ENCODE measurements around the gene FBXO17. TPM values are rescaled to one million over a fixed set of nuclear protein-coding genes. Genes with fewer than 3 reads are reported as not detected.

The FBXO17 gene
- total and polyA plus RNA-seq, 2 of the 13 experiments (the other 11 are each of a cell fraction or from before 2014, with no cell fraction given): 22.1 to 58.7 TPM

- TF ChIP-seq RFX1 (IDR thresholded peaks at IDR 0.05) (no peak), ZBTB37 (CRISPR knock-in tag; IDR thresholded peaks at IDR 0.05) (no peak), ZNF430 (CRISPR knock-in tag; IDR thresholded peaks at IDR 0.05) (peak; percentile 91; the same call in 1 of the 2 replicates), ZNF224 (CRISPR knock-in tag; IDR thresholded peaks at IDR 0.05) (peak; percentile 90; the same call in 1 of the 2 replicates), GPN1 (CRISPR knock-in tag; IDR thresholded peaks at IDR 0.05; ENCODE audit: borderline replicate concordance) (no peak), ATF1 (CRISPR knock-in tag; IDR thresholded peaks at IDR 0.05) (peak; percentile 97), TP53 (CRISPR knock-in tag; conservative IDR thresholded peaks at IDR 0.05) (0 out of 2 replicates have a peak, but pooled peaks have one; percentile 50), ZNF562 (CRISPR knock-in tag; IDR thresholded peaks at IDR 0.05; ENCODE audit: borderline replicate concordance) (no peak), KDM6A (CRISPR knock-in tag; IDR thresholded peaks at IDR 0.05; ENCODE audit: low read depth) (no peak), ZNF672 (CRISPR knock-in tag; IDR thresholded peaks at IDR 0.05) (no peak), ZNF207 (IDR thresholded peaks at IDR 0.05; ENCODE audit: borderline replicate concordance) (no peak), SCMH1 (CRISPR knock-in tag; IDR thresholded peaks at IDR 0.05; ENCODE audit: borderline replicate concordance) (no peak), PRDM15 (CRISPR knock-in tag; IDR thresholded peaks at IDR 0.05) (peak; percentile 72), HNRNPL (IDR thresholded peaks at IDR 0.05; ENCODE audit: low read depth, low read length) (no peak), MTA1 (CRISPR knock-in tag; IDR thresholded peaks at IDR 0.05; ENCODE audit: borderline replicate concordance) (no peak; the same call in 1 of the 2 replicates), HNF1B (CRISPR knock-in tag; IDR thresholded peaks at IDR 0.05) (peak; percentile 81; the same call in 1 of the 2 replicates), DNMT3B (CRISPR knock-in tag; conservative IDR thresholded peaks at IDR 0.05) (no peak), SAP130 (CRISPR knock-in tag; IDR thresholded peaks at IDR 0.05; ENCODE audit: low read depth) (peak; percentile 96), FOXM1 (CRISPR knock-in tag; IDR thresholded peaks at IDR 0.05) (no peak), DMAP1 (CRISPR knock-in tag; IDR thresholded peaks at IDR 0.05) (peak; percentile 77), CSRNP2 (CRISPR knock-in tag; conservative IDR thresholded peaks at IDR 0.05; ENCODE audit: low read depth) (no peak), KDM5B (CRISPR knock-in tag; IDR thresholded peaks at IDR 0.05; ENCODE audit: borderline replicate concordance) (peak; percentile 46; the same call in 1 of the 2 replicates), MIXL1 (CRISPR knock-in tag; IDR thresholded peaks at IDR 0.05) (no peak), ZNF329 (CRISPR knock-in tag; IDR thresholded peaks at IDR 0.05; ENCODE audit: low read depth) (0 out of 2 replicates have a peak, but pooled peaks have one; percentile 69)
Observed at GRCh38 chr19:38899447-38900201, 75.9 kb downstream of the FBXO17 start, which contains the start of the genes NFKBIB and SIRT2 (continued).
